ENCODE measurements around the gene ZNF574. TPM values are rescaled to one million over a fixed set of nuclear protein-coding genes. Genes with fewer than 3 reads are reported as not detected.

The ZNF574 gene
- total RNA-seq, 1 experiment from 2014 or later, result 35.6 TPM

DNA sequence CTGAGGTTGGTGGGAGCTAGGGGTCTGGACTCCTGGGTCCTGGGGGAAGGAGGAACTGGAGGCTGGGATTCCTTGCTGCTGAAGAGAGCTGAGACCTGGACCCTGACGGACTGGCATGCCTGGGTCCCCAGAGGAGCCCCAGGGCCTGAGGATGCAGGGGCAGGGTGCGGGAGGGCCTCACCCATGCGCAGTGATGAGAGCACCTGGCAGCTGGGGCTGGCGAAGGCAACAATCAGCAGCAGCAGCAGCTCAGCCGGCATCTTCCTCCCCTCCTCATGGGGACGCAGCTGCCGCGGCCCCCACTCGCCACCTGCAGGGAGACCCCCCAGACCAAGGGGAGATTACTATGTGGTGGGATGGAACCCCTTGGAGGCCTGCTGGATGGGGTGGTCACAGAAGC lies 10.5 kb upstream of the ZNF574 start:
- TF ChIP-seq, protein P1, sequence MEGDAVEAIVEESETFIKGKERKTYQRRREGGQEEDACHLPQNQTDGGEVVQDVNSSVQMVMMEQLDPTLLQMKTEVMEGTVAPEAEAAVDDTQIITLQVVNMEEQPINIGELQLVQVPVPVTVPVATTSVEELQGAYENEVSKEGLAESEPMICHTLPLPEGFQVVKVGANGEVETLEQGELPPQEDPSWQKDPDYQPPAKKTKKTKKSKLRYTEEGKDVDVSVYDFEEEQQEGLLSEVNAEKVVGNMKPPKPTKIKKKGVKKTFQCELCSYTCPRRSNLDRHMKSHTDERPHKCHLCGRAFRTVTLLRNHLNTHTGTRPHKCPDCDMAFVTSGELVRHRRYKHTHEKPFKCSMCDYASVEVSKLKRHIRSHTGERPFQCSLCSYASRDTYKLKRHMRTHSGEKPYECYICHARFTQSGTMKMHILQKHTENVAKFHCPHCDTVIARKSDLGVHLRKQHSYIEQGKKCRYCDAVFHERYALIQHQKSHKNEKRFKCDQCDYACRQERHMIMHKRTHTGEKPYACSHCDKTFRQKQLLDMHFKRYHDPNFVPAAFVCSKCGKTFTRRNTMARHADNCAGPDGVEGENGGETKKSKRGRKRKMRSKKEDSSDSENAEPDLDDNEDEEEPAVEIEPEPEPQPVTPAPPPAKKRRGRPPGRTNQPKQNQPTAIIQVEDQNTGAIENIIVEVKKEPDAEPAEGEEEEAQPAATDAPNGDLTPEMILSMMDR (conservative IDR thresholded peaks at IDR 0.05), result no peak
- H3K27ac ChIP-seq (ENCODE audit: insufficient read length, low read depth, low read length), result no peak overlapping the region
- H4K5ac ChIP-seq (ENCODE audit: insufficient read length, low read depth, low read length), result no peak overlapping the region
- peaks cover 2% of the 10 kb centered on the region; the same call in 1 of the 2 replicates for H3K4me1 ChIP-seq (ENCODE audit: insufficient read depth, low read length)
- DNase-seq, result no peak
- H3T11ph ChIP-seq (ENCODE audit: low read length), result no peak overlapping the region
- H3K9me3 ChIP-seq (ENCODE audit: control insufficient read depth, low read depth, low read length), result no peaks in the 10 kb centered on the region
- H2BK15ac ChIP-seq (ENCODE audit: low read depth, low read length), result no peak overlapping the region
- no peak overlapping the region for H2AK5ac ChIP-seq (ENCODE audit: insufficient read length, low read length)
- H2AFZ ChIP-seq (ENCODE audit: low read length), result no peak overlapping the region
- H3K9ac ChIP-seq (ENCODE audit: extremely low read depth, insufficient read length, low read length), result no peak overlapping the region
- H3K23ac ChIP-seq (ENCODE audit: insufficient read length, low read depth, low read length), result no peak overlapping the region
- H2BK5ac ChIP-seq (ENCODE audit: insufficient read length, low read length), result no peak overlapping the region
- no peak overlapping the region for H3K4ac ChIP-seq (ENCODE audit: low read depth, low read length)
- peaks cover 3% of the 10 kb centered on the region; the same call in 1 of the 2 replicates for H3K79me2 ChIP-seq (ENCODE audit: insufficient read depth, low read length)
- no peak overlapping the region for H4K91ac ChIP-seq (ENCODE audit: insufficient read length, low read depth, low read length)
- H2BK20ac ChIP-seq (ENCODE audit: low read depth, low read length, poor library complexity, severe bottlenecking), result no peak overlapping the region
- Mint-ChIP-seq H3K27me3 (ENCODE audit: low read depth) (no peaks in the 10 kb centered on the region), H3K36me3 (ENCODE audit: insufficient read depth in 1 of 3, low read depth in 3 of 3) (peaks cover 30 to 46% (median 43%) of the 10 kb centered on the region in 3 experiments), H3K4me3 (no peak overlapping the region; a peak in 1 of 5 replicates), H3K9me3 (no peaks in the 10 kb centered on the region), H3K27ac (no peak overlapping the region), H3K4me1 (peaks cover 3 to 4% of the 10 kb centered on the region in 2 experiments)
- H3K56ac ChIP-seq (ENCODE audit: insufficient read length, low read depth, low read length), result no peak overlapping the region
- no peak overlapping the region for H3K18ac ChIP-seq (ENCODE audit: insufficient read length, low read depth, low read length)
- no peak overlapping the region for H3K4me2 ChIP-seq (ENCODE audit: insufficient read depth, insufficient read length, low read length)
- peaks cover 16% of the 10 kb centered on the region for H3K23me2 ChIP-seq (ENCODE audit: insufficient read length, low read depth, low read length, poor library complexity, severe bottlenecking)
- no peak overlapping the region for H4K8ac ChIP-seq (replicated peaks; ENCODE audit: insufficient read length, low read depth, low read length)
- no peak overlapping the region for H2BK120ac ChIP-seq (ENCODE audit: low read depth, low read length, poor library complexity, severe bottlenecking)
- no peaks in the 10 kb centered on the region for H4K20me1 ChIP-seq (ENCODE audit: control insufficient read depth, insufficient read depth, insufficient read length)
- no peak overlapping the region for H3K14ac ChIP-seq (ENCODE audit: insufficient read depth, low read length)
- no peaks in the 10 kb centered on the region for H3K27me3 ChIP-seq (ENCODE audit: insufficient read depth, low read length)
- H3K79me1 ChIP-seq (ENCODE audit: insufficient read depth, low read depth, low read length, poor library complexity, severe bottlenecking), result no peaks in the 10 kb centered on the region
- no peak overlapping the region for H2BK12ac ChIP-seq (ENCODE audit: insufficient read length, low read depth, low read length)
- WGBS (ENCODE audit: extremely low coverage, insufficient read length, low lambda C conversion rate), result no CpG with 5 or more reads among the region's 9 CpGs

Measured in H9 (cell line).